H9 (cell line): ENCODE data around the gene GTF3A. TPM values are rescaled to one million over a fixed set of nuclear protein-coding genes. Genes with fewer than 3 reads are reported as not detected.

Experiments used
- DNase-seq: peaks from one replicate; pipeline ENCODE4 v3.0.0-alpha.2; 2017
- H2AFZ ChIP-seq: one replicate; pipeline ENCODE4 v1.6.1; 2013; ENCODE audit warnings: mild to moderate bottlenecking, low read length, control low read depth, moderate library complexity
- H2AK5ac ChIP-seq: 2 replicates; pipeline ENCODE4 v1.6.1; 2013; ENCODE audit warnings: low read length, control low read depth, mixed read lengths; ENCODE audit not compliant: insufficient read length
- H2BK120ac ChIP-seq: one replicate; pipeline ENCODE4 v1.6.1; 2013; ENCODE audit warnings: low read depth, mild to moderate bottlenecking, low read length, control low read depth, inconsistent platforms; ENCODE audit not compliant: poor library complexity, severe bottlenecking
- H2BK12ac ChIP-seq: 2 replicates; pipeline ENCODE4 v1.6.1; 2013; ENCODE audit warnings: low read length, control low read depth, mixed read lengths, low read depth; ENCODE audit not compliant: insufficient read length
- H2BK15ac ChIP-seq: 2 replicates; pipeline ENCODE4 v1.6.1; 2013; ENCODE audit warnings: low read depth, low read length, control low read depth
- H2BK20ac ChIP-seq: one replicate; pipeline ENCODE4 v1.6.1; 2013; ENCODE audit warnings: low read depth, mild to moderate bottlenecking, low read length, control low read depth, inconsistent platforms; ENCODE audit not compliant: poor library complexity, severe bottlenecking
- H2BK5ac ChIP-seq: 2 replicates; pipeline ENCODE4 v1.6.1; 2013; ENCODE audit warnings: low read length, control low read depth, mixed read lengths; ENCODE audit not compliant: insufficient read length
- H3K14ac ChIP-seq: 2 replicates; pipeline ENCODE4 v1.6.1; 2013; ENCODE audit warnings: low read length, control low read depth; ENCODE audit not compliant: insufficient read depth
- H3K18ac ChIP-seq: 2 replicates; pipeline ENCODE4 v1.6.1; 2013; ENCODE audit warnings: low read depth, mild to moderate bottlenecking, mixed read lengths, low read length, control low read depth; ENCODE audit not compliant: insufficient read length
- H3K23ac ChIP-seq: 2 replicates; pipeline ENCODE4 v1.6.1; 2013; ENCODE audit warnings: low read length, control low read depth, mixed read lengths, low read depth; ENCODE audit not compliant: insufficient read length
- H3K23me2 ChIP-seq: 2 replicates; pipeline ENCODE4 v1.6.1; 2013; ENCODE audit warnings: low read depth, mild to moderate bottlenecking, mixed read lengths, low read length, control low read depth; ENCODE audit not compliant: insufficient read length, poor library complexity, severe bottlenecking
- H3K27ac ChIP-seq: 2 replicates; pipeline ENCODE4 v1.5.1; 2013; ENCODE audit warnings: low read length, control low read depth, mixed read lengths, low read depth; ENCODE audit not compliant: insufficient read length
- H3K27me3 ChIP-seq: 2 replicates; pipeline ENCODE4 v1.6.1; 2013; ENCODE audit warnings: low read length, control low read depth, inconsistent platforms; ENCODE audit not compliant: insufficient read depth
- H3K4ac ChIP-seq: 2 replicates; pipeline ENCODE4 v1.6.1; 2013; ENCODE audit warnings: low read depth, mild to moderate bottlenecking, control low read depth, inconsistent platforms, low read length, moderate library complexity
- H3K4me1 ChIP-seq: 2 replicates; pipeline ENCODE4 v1.6.1; 2013; ENCODE audit warnings: low read length, control low read depth, inconsistent platforms; ENCODE audit not compliant: insufficient read depth
- H3K4me2 ChIP-seq: 2 replicates; pipeline ENCODE4 v1.6.1; 2013; ENCODE audit warnings: low read length, control low read depth, mixed read lengths; ENCODE audit not compliant: insufficient read length, insufficient read depth
- H3K56ac ChIP-seq: 2 replicates; pipeline ENCODE4 v1.6.1; 2013; ENCODE audit warnings: low read depth, mild to moderate bottlenecking, mixed read lengths, low read length, control low read depth; ENCODE audit not compliant: insufficient read length
- H3K79me1 ChIP-seq: 2 replicates; pipeline ENCODE4 v1.6.1; 2013; ENCODE audit warnings: low read depth, mild to moderate bottlenecking, moderate library complexity, low read length, control low read depth, inconsistent platforms; ENCODE audit not compliant: insufficient read depth, poor library complexity, severe bottlenecking
- H3K79me2 ChIP-seq: 2 replicates; pipeline ENCODE4 v1.6.1; 2013; ENCODE audit warnings: low read length, control low read depth, inconsistent platforms; ENCODE audit not compliant: insufficient read depth
- H3K9ac ChIP-seq: 2 replicates; pipeline ENCODE4 v1.6.1; 2013; ENCODE audit warnings: low read length, control low read depth, mixed read lengths; ENCODE audit not compliant: insufficient read length; ENCODE audit errors: extremely low read depth
- H3K9me3 ChIP-seq: one replicate; pipeline ENCODE4 v1.6.1; 2013; ENCODE audit warnings: low read depth, low read length, inconsistent platforms; ENCODE audit not compliant: control insufficient read depth
- H3T11ph ChIP-seq: one replicate; pipeline ENCODE4 v1.6.1; 2013; ENCODE audit warnings: mild to moderate bottlenecking, low read length, control low read depth, inconsistent platforms
- H4K20me1 ChIP-seq: one replicate; pipeline ENCODE4 v1.6.1; 2013; ENCODE audit not compliant: control insufficient read depth, insufficient read length, insufficient read depth
- H4K5ac ChIP-seq: 2 replicates; pipeline ENCODE4 v1.6.1; 2013; ENCODE audit warnings: low read depth, mild to moderate bottlenecking, mixed read lengths, low read length, control low read depth; ENCODE audit not compliant: insufficient read length
- H4K8ac ChIP-seq: replicated peaks from 2 replicates; pipeline ENCODE4 v1.6.1; 2013; ENCODE audit warnings: low read length, control low read depth, mixed read lengths, low read depth; ENCODE audit not compliant: insufficient read length
- H4K91ac ChIP-seq: 2 replicates; pipeline ENCODE4 v1.6.1; 2013; ENCODE audit warnings: low read depth, mild to moderate bottlenecking, moderate library complexity, mixed read lengths, low read length, control low read depth; ENCODE audit not compliant: insufficient read length
- H3K27ac Mint-ChIP-seq, 3 experiments: 2 replicates in 2 of 3; 3 replicates in 1 of 3; pipeline ENCODE4 v1.8.0; 2020 to 2021; ENCODE audit warnings: mixed read lengths in 3 of 3, mild to moderate bottlenecking in 1 of 3, moderate library complexity in 1 of 3
- H3K27me3 Mint-ChIP-seq: 2 replicates; pipeline ENCODE4 v1.8.0; 2021; ENCODE audit warnings: low read depth, mild to moderate bottlenecking, moderate library complexity, mixed read lengths
- H3K36me3 Mint-ChIP-seq, 3 experiments: 2 replicates in 2 of 3; 3 replicates in 1 of 3; pipeline ENCODE4 v1.8.0; 2020 to 2021; ENCODE audit warnings: low read depth in 3 of 3, mixed read lengths in 3 of 3; ENCODE audit not compliant: insufficient read depth in 1 of 3
- H3K4me1 Mint-ChIP-seq, 2 experiments: 2 replicates each; pipeline ENCODE4 v1.8.0; 2020; ENCODE audit warnings: mixed read lengths in 2 of 2
- H3K4me3 Mint-ChIP-seq, 2 experiments: 2 replicates in 1 of 2; 3 replicates in 1 of 2; pipeline ENCODE4 v1.8.0; 2020 to 2021; ENCODE audit warnings: mild to moderate bottlenecking in 2 of 2, mixed read lengths in 2 of 2, moderate library complexity in 1 of 2
- H3K9me3 Mint-ChIP-seq, 2 experiments: 2 replicates in 1 of 2; 3 replicates in 1 of 2; pipeline ENCODE4 v1.8.0; 2020; ENCODE audit warnings: mild to moderate bottlenecking in 2 of 2, mixed read lengths in 2 of 2, moderate library complexity in 1 of 2
- CTCF ChIP-seq: fragments of 200-600 bp; sonication (generic); conservative IDR thresholded peaks from 3 replicates; pipeline ENCODE4 v1.8.0; 2021; ENCODE audit warnings: antibody characterized with exemption, mild to moderate bottlenecking
- WGBS: extraction: QIAGEN DNeasy Blood & Tissue Kit; methylation state at CpG from one replicate; pipeline ENCODE4 v1.1.7; 2013; ENCODE audit warnings: missing lambda C conversion rate, low lambda C conversion rate, mixed read lengths; ENCODE audit not compliant: insufficient read length; ENCODE audit errors: extremely low coverage; 5-methylcytosine and 5-hydroxymethylcytosine counted together
- total RNA-seq: library from RNA; stranded (reverse); gene quantifications from 2 replicates; pipeline ENCODE4 v1.2.1, GENCODE V29; 2021

The GTF3A gene
- total RNA-seq, 1 experiment from 2014 or later: 70.0 TPM

GRCh38 chr13:27384285-27384684 is 40.1 kb upstream of the GTF3A start:
- Mint-ChIP-seq H3K4me1 (peaks cover 14 to 32% of the 10 kb centered on the region in 2 experiments), H3K27ac (no peak overlapping the region), H3K4me3 (no peak overlapping the region), H3K9me3 (no peaks in the 10 kb centered on the region), H3K27me3 (peaks cover 9% of the 10 kb centered on the region), H3K36me3 (no peaks in the 10 kb centered on the region)
- Histone ChIP-seq H4K5ac (no peak overlapping the region), H2BK120ac (no peak overlapping the region), H2BK5ac (no peak overlapping the region), H2AK5ac (no peak overlapping the region), H2BK12ac (no peak overlapping the region), H3K14ac (no peak overlapping the region), H3K9ac (no peak overlapping the region), H3K9me3 (no peaks in the 10 kb centered on the region), H3K79me1 (no peaks in the 10 kb centered on the region), H3K56ac (no peak overlapping the region), H4K20me1 (no peaks in the 10 kb centered on the region), H3K23ac (no peak overlapping the region), H3K4me2 (no peak overlapping the region), H3K18ac (no peak overlapping the region), H3K4me1 (peaks cover 3% of the 10 kb centered on the region; the same call in 1 of the 2 replicates), H2BK15ac (no peak overlapping the region), H3K27me3 (no peaks in the 10 kb centered on the region), H4K8ac (no peak overlapping the region), H3K27ac (no peak overlapping the region), H3T11ph (no peak overlapping the region), H2AFZ (no peak overlapping the region), H4K91ac (no peak overlapping the region), H3K79me2 (no peaks in the 10 kb centered on the region), H2BK20ac (no peak overlapping the region), H3K23me2 (no peaks in the 10 kb centered on the region), H3K4ac (no peak overlapping the region)
- no CpG with 5 or more reads among the region's 4 CpGs for WGBS
- no peak for DNase-seq
- no peak for TF ChIP-seq CTCF
